Activated CD8-positive, alpha-beta memory T cell treated with anti-CD3 and anti-CD28 coated beads, Interleukin-2, amount 10 ng/mL, durations not matched to agents 7 days and 5 days (primary cell): Measurements from ENCODE around the gene CADPS. TPM values are rescaled to one million over a fixed set of nuclear protein-coding genes. Genes with fewer than 3 reads are reported as not detected.
A peak's percentile ranks its signal among the peaks of the same experiment; 100 is the strongest.

ENCODE experiments used
- ATAC-seq: fragments of 150-1000 bp; cut with Tn5 transposase; one replicate; pipeline ENCODE4 v1.10.0; 2021; ENCODE audit warnings: moderate library complexity
- CTCF ChIA-PET: fragments of 350-600 bp; sonication (Branson Sonifier 250); formaldehyde crosslinking; loops from one replicate; lab custom pipeline; 2021; ENCODE audit warnings: antibody characterized with exemption; lab: Charles Lee
- DNase-seq: peaks from one replicate; pipeline ENCODE4 v3.0.0-alpha.2; 2020
- H3K27ac Mint-ChIP-seq: one replicate; pipeline ENCODE4 v1.8.0; 2021; ENCODE audit warnings: mild to moderate bottlenecking, mixed read lengths
- H3K27me3 Mint-ChIP-seq: one replicate; pipeline ENCODE4 v1.8.0; 2021; ENCODE audit warnings: mixed read lengths
- H3K36me3 Mint-ChIP-seq: one replicate; pipeline ENCODE4 v1.8.0; 2021; ENCODE audit warnings: mild to moderate bottlenecking, mixed read lengths
- H3K4me1 Mint-ChIP-seq: one replicate; pipeline ENCODE4 v1.8.0; 2021; ENCODE audit warnings: mixed read lengths
- H3K4me3 Mint-ChIP-seq: one replicate; pipeline ENCODE4 v1.8.0; 2021; ENCODE audit warnings: mild to moderate bottlenecking, moderate library complexity, mixed read lengths
- H3K9me3 Mint-ChIP-seq: one replicate; pipeline ENCODE4 v1.8.0; 2022; ENCODE audit warnings: low read depth, mixed read lengths
- total RNA-seq, 2 experiments: library from RNA; stranded (reverse); gene quantifications; one replicate each; pipeline ENCODE4 v1.2.3, GENCODE V29; 2021

The CADPS gene
- total RNA-seq, 2 experiments from 2014 or later: not detected

DNA sequence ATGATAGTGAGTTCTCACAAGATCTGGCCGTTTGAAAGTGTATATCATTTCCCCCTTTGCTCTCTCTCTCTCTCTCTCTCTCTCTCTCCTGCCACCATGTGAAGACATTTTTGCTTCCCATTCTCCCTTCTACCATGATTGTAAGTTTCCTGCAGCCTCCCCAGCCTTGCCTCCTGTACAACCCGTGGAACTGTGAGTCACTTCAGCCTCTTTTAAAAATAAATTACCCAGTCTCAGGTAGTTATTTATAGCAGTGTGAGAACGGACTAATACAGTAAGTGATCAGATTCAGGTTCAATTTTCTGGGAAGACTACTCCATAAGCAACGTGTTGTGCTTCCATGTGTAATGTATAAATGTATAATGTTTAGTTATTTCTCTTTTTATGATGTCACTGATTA, 29.2 kb downstream of the CADPS start:
- H3K9me3 Mint-ChIP-seq: peaks cover 9% of the 10 kb centered on the region
- DNase-seq: no peak
- ATAC-seq: no peak
- no peak overlapping the region for H3K4me3 Mint-ChIP-seq
- H3K27me3 Mint-ChIP-seq: no peaks in the 10 kb centered on the region
- H3K27ac Mint-ChIP-seq: peak overlapping the region; percentile 25
- H3K4me1 Mint-ChIP-seq: no peaks in the 10 kb centered on the region
- H3K36me3 Mint-ChIP-seq: no peaks in the 10 kb centered on the region
- CTCF ChIA-PET: no interaction called here

DNA sequence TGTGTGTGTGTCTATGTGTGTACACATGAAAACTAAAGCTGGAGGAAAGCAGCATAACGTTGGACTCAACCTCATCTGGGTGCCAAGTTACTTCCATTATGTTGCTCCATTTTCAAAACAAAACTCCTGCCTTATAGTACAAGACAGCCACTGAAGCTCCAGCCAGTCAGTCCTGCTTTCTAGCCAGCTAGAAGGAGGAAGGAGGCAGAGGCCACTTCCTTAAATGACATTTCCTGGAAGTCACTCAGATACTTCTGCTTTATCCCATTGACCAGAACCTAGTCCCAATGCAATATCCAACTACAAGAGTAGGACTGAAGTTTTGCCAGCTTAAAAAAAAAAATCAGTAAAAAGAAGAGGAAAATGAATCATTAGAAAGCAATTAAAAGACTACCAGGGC, 31.7 kb downstream of the CADPS start:
- H3K4me3 Mint-ChIP-seq: no peak overlapping the region
- ATAC-seq: no peak
- no peaks in the 10 kb centered on the region for H3K4me1 Mint-ChIP-seq
- H3K27ac Mint-ChIP-seq: no peak overlapping the region
- DNase-seq: no peak
- CTCF ChIA-PET: no interaction called here
- peaks cover 11% of the 10 kb centered on the region for H3K9me3 Mint-ChIP-seq
- H3K27me3 Mint-ChIP-seq: no peaks in the 10 kb centered on the region
- no peaks in the 10 kb centered on the region for H3K36me3 Mint-ChIP-seq

DNA sequence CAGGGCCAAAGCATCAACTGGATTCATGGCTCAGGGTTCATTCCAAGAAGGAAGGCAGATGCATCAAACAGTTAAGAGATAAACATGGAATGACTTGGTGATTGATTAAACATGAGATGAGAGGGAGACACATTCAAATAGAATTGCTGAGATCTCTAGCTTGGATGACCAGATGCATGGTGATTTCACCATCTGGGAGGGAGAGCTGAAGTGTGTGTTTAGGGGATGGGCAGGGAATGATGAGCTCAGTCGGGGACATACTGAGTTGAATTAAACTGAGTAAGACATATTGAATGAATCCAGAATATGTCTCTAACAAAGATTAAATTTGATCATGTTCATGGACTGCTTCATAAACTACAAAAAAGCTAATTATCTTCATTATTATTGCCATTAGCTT, 35.5 kb downstream of the CADPS start:
- Mint-ChIP-seq H3K4me1 (no peaks in the 10 kb centered on the region), H3K36me3 (no peaks in the 10 kb centered on the region), H3K9me3 (peaks cover 3% of the 10 kb centered on the region), H3K4me3 (no peak overlapping the region), H3K27ac (no peak overlapping the region), H3K27me3 (no peaks in the 10 kb centered on the region)
- ATAC-seq: no peak
- DNase-seq: no peak
- CTCF ChIA-PET: no interaction called here

DNA sequence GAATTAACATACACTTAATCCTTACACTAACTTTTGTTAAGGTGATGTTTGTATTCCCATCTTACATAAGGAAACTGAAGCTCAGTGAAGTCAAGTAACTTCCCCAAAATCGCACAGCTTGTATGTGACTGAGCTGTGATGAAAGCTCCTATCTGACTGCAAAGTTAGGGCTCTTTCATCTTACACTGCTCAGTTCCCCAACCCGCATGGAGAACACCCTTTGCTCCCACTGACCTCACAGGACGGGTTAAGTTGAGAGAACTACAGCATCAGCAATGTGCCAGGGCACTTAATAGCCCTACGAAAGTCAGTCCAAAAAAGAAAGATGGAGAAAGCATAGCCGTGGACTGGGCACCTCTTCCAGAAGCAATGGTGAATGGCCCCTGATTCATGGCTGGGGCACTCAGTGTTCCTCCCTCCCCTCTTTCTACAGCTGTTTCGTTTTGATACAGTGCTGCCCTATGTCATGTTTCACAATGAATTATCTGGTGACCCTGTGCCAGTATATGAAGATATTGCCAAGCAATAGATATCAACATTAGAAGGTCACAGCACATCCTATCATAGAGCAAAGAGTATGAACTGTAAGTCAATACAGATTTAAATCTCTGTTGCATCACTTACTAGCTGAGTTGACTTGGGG, 38.0 kb downstream of the CADPS start:
- ATAC-seq: no peak
- Mint-ChIP-seq H3K9me3 (peaks cover 3% of the 10 kb centered on the region), H3K4me1 (no peaks in the 10 kb centered on the region), H3K27ac (no peak overlapping the region), H3K36me3 (no peaks in the 10 kb centered on the region), H3K4me3 (no peak overlapping the region), H3K27me3 (no peaks in the 10 kb centered on the region)
- no peak for DNase-seq
- CTCF ChIA-PET: no interaction called here

DNA sequence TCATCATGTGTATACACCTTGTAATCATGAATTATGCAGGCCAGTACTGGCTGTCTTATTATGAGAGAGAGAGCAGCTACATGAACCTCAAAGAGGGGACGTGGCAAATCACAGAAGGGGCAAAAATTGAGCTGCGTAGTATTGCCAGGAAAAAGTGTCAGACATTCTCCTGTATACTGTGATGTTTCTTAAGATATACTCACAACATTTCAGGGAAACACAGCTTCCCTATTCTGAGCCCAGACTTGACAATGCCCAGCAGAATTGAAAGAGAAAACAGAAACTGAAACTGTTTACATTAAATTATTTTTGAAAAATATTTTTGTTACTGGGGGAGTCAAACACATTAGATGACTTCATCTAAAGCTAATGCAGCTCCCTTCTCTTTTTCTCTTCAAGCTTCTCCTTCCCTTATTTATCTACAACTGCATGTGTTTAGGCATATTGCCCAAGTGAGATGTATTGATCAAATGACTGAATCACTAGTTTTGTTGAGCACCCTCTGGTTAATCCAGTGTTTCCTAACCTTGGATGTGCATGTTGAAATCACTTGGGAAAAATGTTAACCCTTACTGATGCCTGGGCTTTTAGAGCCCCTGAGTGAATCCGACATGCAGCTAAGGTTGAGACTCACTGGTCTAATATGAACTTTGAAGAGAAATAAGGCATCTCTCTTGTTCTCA, 39.5 kb downstream of the CADPS start:
- CTCF ChIA-PET: no interaction called here
- no peaks in the 10 kb centered on the region for H3K4me1 Mint-ChIP-seq
- no peaks in the 10 kb centered on the region for H3K27me3 Mint-ChIP-seq

DNA sequence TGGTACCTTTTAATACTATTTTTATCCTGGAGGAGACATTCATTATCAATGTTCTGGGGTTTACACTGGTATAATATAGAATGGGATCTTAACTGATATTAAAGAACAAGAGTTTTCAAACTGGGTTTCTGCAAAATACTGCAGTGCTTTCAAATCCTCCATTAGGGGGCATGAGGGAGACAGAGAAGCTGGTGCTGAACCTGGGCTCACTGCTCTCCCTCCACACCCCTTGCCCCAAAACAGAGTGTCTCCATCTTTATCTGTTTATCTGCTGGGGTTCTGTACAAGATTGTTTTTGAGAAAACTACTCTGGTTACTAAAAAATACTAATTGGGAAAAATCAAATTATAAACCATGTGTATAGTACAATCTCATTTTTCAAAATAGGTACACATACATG, 41.7 kb downstream of the CADPS start:
- ATAC-seq (no peak), DNase-seq (no peak)
- Mint-ChIP-seq H3K27me3 (no peaks in the 10 kb centered on the region), H3K27ac (no peak overlapping the region), H3K9me3 (no peaks in the 10 kb centered on the region), H3K4me3 (no peak overlapping the region), H3K4me1 (no peaks in the 10 kb centered on the region), H3K36me3 (no peaks in the 10 kb centered on the region)
- CTCF ChIA-PET: no interaction called here

More for the DNA sequence above, 39.5 kb downstream of the CADPS start:
- H3K27ac Mint-ChIP-seq: no peak overlapping the region
- H3K4me3 Mint-ChIP-seq: no peak overlapping the region
- DNase-seq (no peak), ATAC-seq (no peak)
- no peaks in the 10 kb centered on the region for H3K36me3 Mint-ChIP-seq
- peaks cover 3% of the 10 kb centered on the region for H3K9me3 Mint-ChIP-seq

DNA sequence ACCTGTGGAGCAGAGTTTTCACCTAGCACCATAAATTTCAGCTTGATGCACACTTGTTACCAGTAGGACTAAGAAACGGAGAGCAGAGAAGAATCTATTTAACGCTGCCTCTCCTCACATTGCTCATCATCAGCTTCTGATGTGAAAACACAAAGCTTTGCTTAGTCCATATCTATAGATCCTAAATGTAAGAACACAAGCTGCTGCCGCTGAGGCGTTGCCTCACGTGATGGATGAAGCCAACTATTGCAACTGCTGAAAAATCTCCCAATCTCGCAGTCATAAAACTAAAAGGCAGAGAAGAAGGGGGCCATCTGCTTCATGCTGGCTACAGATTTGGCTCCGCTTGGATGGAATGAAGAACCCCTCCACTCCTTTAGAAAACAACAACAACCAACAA, 42.7 kb downstream of the CADPS start:
- Mint-ChIP-seq H3K9me3 (no peaks in the 10 kb centered on the region), H3K27me3 (no peaks in the 10 kb centered on the region), H3K36me3 (no peaks in the 10 kb centered on the region), H3K27ac (no peak overlapping the region), H3K4me1 (no peaks in the 10 kb centered on the region), H3K4me3 (no peak overlapping the region)
- CTCF ChIA-PET: no interaction called here
- DNase-seq: no peak
- ATAC-seq: no peak

GRCh38 chr3:62830727-62831322, 44.4 kb downstream of the CADPS start:
- ATAC-seq (no peak), DNase-seq (no peak)
- Mint-ChIP-seq H3K36me3 (no peaks in the 10 kb centered on the region), H3K27ac (no peak overlapping the region), H3K9me3 (no peaks in the 10 kb centered on the region), H3K27me3 (no peaks in the 10 kb centered on the region), H3K4me3 (no peak overlapping the region), H3K4me1 (no peaks in the 10 kb centered on the region)
- CTCF ChIA-PET: no interaction called here

DNA sequence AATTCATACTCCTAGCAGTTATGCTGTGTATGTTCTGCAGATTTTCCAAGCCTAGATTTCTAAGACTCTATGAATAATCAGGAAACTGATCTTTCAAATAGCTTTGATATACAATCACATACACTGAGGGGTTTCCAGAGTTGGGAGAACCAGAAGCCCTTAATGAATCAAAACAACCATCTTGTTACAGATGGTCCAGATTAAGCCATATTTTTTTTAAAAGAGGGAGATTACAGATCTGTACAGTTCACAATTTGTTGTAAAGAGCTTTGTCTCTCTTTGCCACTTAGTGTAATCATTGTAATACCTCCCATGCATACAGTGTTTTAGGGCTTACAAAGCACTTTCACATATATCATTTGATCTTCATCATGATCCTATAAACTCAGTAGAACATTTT, 47.7 kb downstream of the CADPS start:
- Mint-ChIP-seq H3K9me3 (peaks cover 2% of the 10 kb centered on the region), H3K27ac (no peak overlapping the region), H3K36me3 (no peaks in the 10 kb centered on the region), H3K27me3 (no peaks in the 10 kb centered on the region), H3K4me1 (no peaks in the 10 kb centered on the region), H3K4me3 (no peak overlapping the region)
- CTCF ChIA-PET: no interaction called here
- no peak for DNase-seq
- no peak for ATAC-seq

DNA sequence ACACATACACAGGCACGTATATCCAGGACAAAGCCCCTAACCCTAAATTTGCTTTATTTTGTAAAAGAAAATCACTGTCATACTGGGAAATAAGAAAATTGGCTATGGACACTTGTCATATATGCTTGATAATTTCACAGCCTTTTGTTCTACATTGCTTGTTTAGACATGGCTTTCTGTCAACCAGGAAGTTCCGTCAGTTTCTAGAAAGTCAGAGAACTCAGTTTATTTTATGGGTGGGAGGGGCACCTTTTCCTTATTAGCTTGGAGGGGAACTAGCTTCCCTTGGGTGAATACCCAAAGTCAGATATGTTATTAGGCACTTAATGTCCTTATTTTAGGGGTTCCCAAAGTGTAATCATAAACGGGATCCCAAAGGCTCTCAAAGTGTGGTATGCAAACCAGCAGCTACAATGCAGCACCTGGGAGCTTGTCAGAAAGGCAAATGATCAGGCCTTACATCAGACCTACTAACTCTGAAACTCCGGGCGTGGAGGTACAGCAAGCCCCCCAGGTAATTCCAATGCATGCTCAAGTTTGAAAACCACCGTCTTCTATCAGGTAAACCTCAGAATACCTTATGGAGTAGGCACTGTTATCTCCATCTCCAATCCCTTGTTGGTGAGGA, 50.1 kb downstream of the CADPS start:
- Mint-ChIP-seq H3K27ac (no peak overlapping the region), H3K4me1 (no peaks in the 10 kb centered on the region), H3K27me3 (no peaks in the 10 kb centered on the region), H3K9me3 (peaks cover 2% of the 10 kb centered on the region), H3K4me3 (no peak overlapping the region), H3K36me3 (no peaks in the 10 kb centered on the region)
- no peak for ATAC-seq
- no peak for DNase-seq
- CTCF ChIA-PET: no interaction called here

DNA sequence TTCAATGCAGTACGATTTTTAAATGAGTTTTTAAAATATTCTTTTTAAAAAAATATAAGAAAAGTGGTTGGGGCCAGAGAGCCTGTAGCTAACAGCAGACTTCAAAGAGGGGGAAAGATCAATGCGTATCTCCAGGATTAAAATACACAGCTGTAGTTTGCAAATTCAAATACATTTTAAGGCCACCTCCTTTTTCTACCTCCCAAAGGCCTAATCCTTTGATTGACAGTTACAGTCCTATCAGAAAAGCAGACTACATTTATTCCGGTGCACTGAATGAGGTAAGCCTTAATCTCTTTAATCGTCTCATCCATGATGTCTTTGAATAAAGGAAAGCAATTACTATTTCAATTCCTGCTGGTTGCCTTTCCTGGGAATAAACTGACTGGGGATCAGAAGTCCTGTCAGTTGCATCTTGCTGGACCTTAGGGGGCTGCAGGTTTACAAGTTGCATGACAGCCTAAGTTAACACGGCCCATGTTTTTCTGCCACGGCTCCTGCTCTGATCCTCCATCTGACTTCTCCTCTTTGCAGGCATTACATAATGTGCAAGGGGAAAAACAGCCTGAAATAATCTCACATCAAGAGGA, 51.7 kb downstream of the CADPS start:
- H3K36me3 Mint-ChIP-seq: no peaks in the 10 kb centered on the region
- H3K27ac Mint-ChIP-seq: no peak overlapping the region
- no peak overlapping the region for H3K4me3 Mint-ChIP-seq
- ATAC-seq: no peak
- no peaks in the 10 kb centered on the region for H3K4me1 Mint-ChIP-seq
- CTCF ChIA-PET: no interaction called here
- DNase-seq: no peak
- no peaks in the 10 kb centered on the region for H3K27me3 Mint-ChIP-seq
- peaks cover 2% of the 10 kb centered on the region for H3K9me3 Mint-ChIP-seq

DNA sequence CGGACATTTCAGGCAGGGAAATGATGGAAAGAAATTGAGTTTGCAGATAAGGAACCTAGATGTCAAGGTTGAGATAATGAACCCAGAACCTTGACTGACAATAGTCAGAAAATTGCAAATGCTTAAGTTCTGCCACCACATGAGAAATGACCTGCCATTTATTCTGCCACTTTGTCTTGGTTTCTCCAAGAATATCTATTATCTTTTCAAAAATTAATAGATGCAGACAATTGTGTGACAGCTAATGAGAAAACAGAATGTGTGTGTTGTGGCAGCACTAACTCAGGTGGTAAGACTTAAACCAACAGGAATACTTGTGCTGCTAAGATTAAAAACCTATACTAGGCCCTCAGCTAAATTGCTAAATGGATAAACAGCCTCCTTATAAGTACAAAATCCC, 52.3 kb downstream of the CADPS start:
- Mint-ChIP-seq H3K4me1 (no peaks in the 10 kb centered on the region), H3K9me3 (peaks cover 2% of the 10 kb centered on the region), H3K27ac (no peak overlapping the region), H3K36me3 (no peaks in the 10 kb centered on the region), H3K4me3 (no peak overlapping the region), H3K27me3 (no peaks in the 10 kb centered on the region)
- DNase-seq: no peak
- no peak for ATAC-seq
- CTCF ChIA-PET: no interaction called here

DNA sequence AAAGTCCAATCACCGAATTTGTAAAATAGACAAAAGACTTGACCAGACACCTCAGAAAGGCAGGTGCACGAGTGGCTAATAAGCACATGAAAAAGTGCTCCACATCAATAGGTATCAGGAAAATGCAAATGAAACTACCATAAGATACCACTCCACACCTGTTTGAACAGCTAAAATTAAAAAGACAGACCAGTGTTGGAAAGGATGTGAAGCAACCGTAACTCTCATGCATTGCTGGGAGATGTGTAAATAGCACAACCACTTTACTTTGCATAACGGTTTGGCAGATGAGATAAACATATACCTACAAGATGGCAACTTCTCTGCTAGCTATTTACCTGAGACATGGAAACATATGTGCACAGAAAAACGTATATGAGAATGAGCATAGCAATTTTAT, 56.9 kb downstream of the CADPS start:
- Mint-ChIP-seq H3K27me3 (no peaks in the 10 kb centered on the region), H3K4me1 (no peaks in the 10 kb centered on the region), H3K36me3 (no peaks in the 10 kb centered on the region), H3K9me3 (peaks cover 2% of the 10 kb centered on the region), H3K4me3 (no peak overlapping the region), H3K27ac (no peak overlapping the region)
- DNase-seq (no peak), ATAC-seq (no peak)
- CTCF ChIA-PET: no interaction called here
